Hematopoietic multipotent progenitor cell treated with erythropoietin and hydrocortisone succinate and interleukin-3 and kit ligand, for 6 days (in vitro differentiated cells): ENCODE results near the gene BCAP31.
"Not testable (repeated sequence)": the region's sequence is repeated elsewhere in the genome, so short reads cannot be mapped to it uniquely, and the experiment has no call there.

Source experiments
- DNase-seq: peaks from one replicate; pipeline ENCODE4 v3.0.0-alpha.2; 2015

BCAP31 gene

GRCh38 chrX:153692611-153693156 is 31.5 kb downstream of the BCAP31 start:
- no peak for DNase-seq

GRCh38 chrX:153692003-153692402 is 32.2 kb downstream of the BCAP31 start:
- DNase-seq, result no peak

- DNase-seq, result not testable (repeated sequence)
These were observed 33.0 kb downstream of the BCAP31 start for GRCh38 chrX:153691032-153691827.

GRCh38 chrX:153690466-153690865 is 33.7 kb downstream of the BCAP31 start:
- no peak for DNase-seq

GRCh38 chrX:153689654-153690465 is 34.3 kb downstream of the BCAP31 start:
- peak; percentile 77 for DNase-seq

GRCh38 chrX:153688911-153689590 is 35.1 kb downstream of the BCAP31 start:
- DNase-seq, result no peak

GRCh38 chrX:153688506-153688905 is 35.7 kb downstream of the BCAP31 start:
- DNase-seq, result no peak

- no peak for DNase-seq
These were observed 36.1 kb downstream of the BCAP31 start for GRCh38 chrX:153688071-153688470.

GRCh38 chrX:153687121-153688039 is 36.8 kb downstream of the BCAP31 start, which contains the start of gene SLC6A8:
Gene SLC6A8, plus strand, starts transcription at chrX:153687926. Its CDS starts 649 bp downstream, at chrX:153688575.
- peak; percentile 64 for DNase-seq

- DNase-seq, result no peak
These were observed 37.5 kb downstream of the BCAP31 start for GRCh38 chrX:153686711-153687110.

- DNase-seq, result no peak
These were observed 38.2 kb downstream of the BCAP31 start for GRCh38 chrX:153685751-153686696.

- no peak for DNase-seq
These were observed 39.0 kb downstream of the BCAP31 start for GRCh38 chrX:153685156-153685536.

GRCh38 chrX:153684467-153685155 is 39.6 kb downstream of the BCAP31 start:
- no peak for DNase-seq

GRCh38 chrX:153683486-153683885 is 40.7 kb downstream of the BCAP31 start:
- not testable (repeated sequence) for DNase-seq

- no peak for DNase-seq
These were observed 43.0 kb downstream of the BCAP31 start for GRCh38 chrX:153681175-153681574.

- DNase-seq, result no peak
These were observed 49.9 kb downstream of the BCAP31 start for GRCh38 chrX:153674219-153674851.

- no peak for DNase-seq
These were observed 50.6 kb downstream of the BCAP31 start, which contains the start of gene PNCK for GRCh38 chrX:153673428-153674218. Gene PNCK, minus strand, starts transcription at chrX:153673813. Its CDS starts 737 bp downstream, at chrX:153673076.
